Pancreas (tissue), 10 donors: Measurements from ENCODE around the gene STAB2. TPM values are rescaled to one million over a fixed set of nuclear protein-coding genes. Genes with fewer than 3 reads are reported as not detected.

Experiments
- ATAC-seq, 4 donors: fragments of 200-7000 bp; cut with Tn5 transposase; one replicate each; pipeline versions ENCODE4 v1.8.0 to v1.9.1; 2020; ENCODE audit warnings: mild to moderate bottlenecking in 4 of 4, moderate library complexity in 4 of 4
- DNase-seq, 6 donors: peaks; one replicate each; pipeline ENCODE4 v3.0.0-alpha.2; 2020
- FAIRE-seq: peaks from 2 replicates; lab custom pipeline; 2012; peaks lifted over from hg19 to GRCh38; lab: Jason Lieb, UNC
- H3K27ac ChIP-seq, 4 donors: fragments of 200-600 bp; sonication (generic); 1 replicate in 3 of 4; 2 replicates in 1 of 4; pipeline versions ENCODE4 v1.5.0 to v1.8.0; 2020
- H3K27me3 ChIP-seq, 4 donors: fragments of 200-600 bp; one replicate each; pipeline ENCODE4 v1.8.0; 2021
- H3K36me3 ChIP-seq, 3 donors: fragments of 200-600 bp; sonication (generic) in 1 of 3; one replicate each; pipeline versions ENCODE4 v1.5.0 to v1.8.0; 2020 to 2021
- H3K4me1 ChIP-seq, 3 donors: fragments of 200-600 bp; one replicate each; pipeline ENCODE4 v1.8.0; 2021
- H3K4me3 ChIP-seq, 4 donors: fragments of 200-600 bp; sonication (generic) in 2 of 4; one replicate each; pipeline versions ENCODE4 v1.5.0 to v1.8.0; 2020 to 2021
- H3K9me3 ChIP-seq, 4 donors: fragments of 200-600 bp; one replicate each; pipeline ENCODE4 v1.8.0; 2021
- WGBS, 2 donors: extraction: QIAGEN DNeasy Blood & Tissue Kit; methylation state at CpG; one replicate each; pipeline ENCODE4 v1.1.7; 2013; 5-methylcytosine and 5-hydroxymethylcytosine counted together
- intact Hi-C, 3 donors: fragments of 100-400 bp; cut with DNase I; formaldehyde crosslinking; loops; one replicate each; pipeline versions ENCODE4 v1.11.1 to v1.14.2; 2022
- polyA plus RNA-seq, 2 donors: library from polyadenylated mRNA; stranded (reverse); fragments of 200-250 nt; gene quantifications; one replicate each; pipeline ENCODE4 v1.2.3, GENCODE V29; 2013
- total RNA-seq, 6 donors: library from RNA; stranded (reverse); fragmentation: NEBNext Ultra II Directional in 4 of 6; extraction: Animal tissue kit (Norgen Biotek cat#: 25700) in 4 of 6; gene quantifications; one replicate each; pipeline versions ENCODE4 v1.2.1 to v1.2.4, GENCODE V29; 2021 to 2023
- TF ChIP-seq, protein P1 (sequence below), 4 donors: fragments of 200-600 bp; sonication (generic) in 3 of 4; IDR thresholded peaks; one replicate each; pipeline versions ENCODE4 v1.5.0 to v1.8.0; 2021; ENCODE audit warnings: antibody characterized with exemption in 4 of 4
- donor health status: healthy with polysubstance abuse.
- donor health status: DM: no; HTN: no; CAD: no; lungs with moderate emphysema.
- donor health status: DM: no; HTN: no; CAD: no.
- donor health status: control.
- donor health status: control.
- donor health status: Bipolar disorder and iron deficiency.
- donor health status: DM: yes; HTN: yes; CAD: no.
- donor health status: DM: no; HTN: no; CAD: no.
- donor health status: DM: no; HTN: no; CAD: no.
- donor health status: DM: yes; HTN: yes; CAD: no.

STAB2 gene
- total and polyA plus RNA-seq, 8 donors = under 0.01 to 0.16 (median 0.08) TPM; not detected in 1

DNA sequence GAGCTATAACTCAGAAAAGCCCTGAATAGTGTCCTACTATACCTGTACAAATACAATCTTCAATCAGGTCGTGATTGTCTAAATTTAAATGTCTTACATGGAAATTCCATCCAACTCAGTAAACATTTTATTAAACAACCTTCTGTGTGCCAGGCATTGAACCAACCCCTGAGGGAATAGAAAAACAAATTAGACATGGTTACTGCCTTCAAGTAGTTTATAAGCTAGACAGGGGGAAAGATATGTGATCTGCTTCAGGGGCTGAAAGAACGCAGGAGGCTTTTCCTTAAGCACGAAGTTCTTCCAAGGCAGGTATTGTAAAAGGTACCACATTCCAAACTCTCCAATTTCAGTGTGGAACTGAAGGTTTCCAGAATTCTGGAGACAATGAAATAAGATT is 39.7 kb upstream of the STAB2 start:
- no peak for DNase-seq
- H3K4me1 ChIP-seq = no peaks in the 10 kb centered on the region
- no peaks in the 10 kb centered on the region for H3K36me3 ChIP-seq
- no peak for ATAC-seq
- FAIRE-seq = no peak
- TF ChIP-seq, protein P1, sequence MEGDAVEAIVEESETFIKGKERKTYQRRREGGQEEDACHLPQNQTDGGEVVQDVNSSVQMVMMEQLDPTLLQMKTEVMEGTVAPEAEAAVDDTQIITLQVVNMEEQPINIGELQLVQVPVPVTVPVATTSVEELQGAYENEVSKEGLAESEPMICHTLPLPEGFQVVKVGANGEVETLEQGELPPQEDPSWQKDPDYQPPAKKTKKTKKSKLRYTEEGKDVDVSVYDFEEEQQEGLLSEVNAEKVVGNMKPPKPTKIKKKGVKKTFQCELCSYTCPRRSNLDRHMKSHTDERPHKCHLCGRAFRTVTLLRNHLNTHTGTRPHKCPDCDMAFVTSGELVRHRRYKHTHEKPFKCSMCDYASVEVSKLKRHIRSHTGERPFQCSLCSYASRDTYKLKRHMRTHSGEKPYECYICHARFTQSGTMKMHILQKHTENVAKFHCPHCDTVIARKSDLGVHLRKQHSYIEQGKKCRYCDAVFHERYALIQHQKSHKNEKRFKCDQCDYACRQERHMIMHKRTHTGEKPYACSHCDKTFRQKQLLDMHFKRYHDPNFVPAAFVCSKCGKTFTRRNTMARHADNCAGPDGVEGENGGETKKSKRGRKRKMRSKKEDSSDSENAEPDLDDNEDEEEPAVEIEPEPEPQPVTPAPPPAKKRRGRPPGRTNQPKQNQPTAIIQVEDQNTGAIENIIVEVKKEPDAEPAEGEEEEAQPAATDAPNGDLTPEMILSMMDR (IDR thresholded peaks at IDR 0.05) = no peak
- intact Hi-C loops = loop anchor here in 1 of 3 donors (5.0 kb wide), 2 partner anchors 595 to 665 kb away; no protein-coding TSS in a partner anchor
- no peak overlapping the region for H3K27ac ChIP-seq
- WGBS, 2 donors = 51 to 59% methylated on average over 3 of the region's 3 CpGs
- H3K4me3 ChIP-seq = no peak overlapping the region
- no peaks in the 10 kb centered on the region for H3K9me3 ChIP-seq
- H3K27me3 ChIP-seq = no peaks in the 10 kb centered on the region

DNA sequence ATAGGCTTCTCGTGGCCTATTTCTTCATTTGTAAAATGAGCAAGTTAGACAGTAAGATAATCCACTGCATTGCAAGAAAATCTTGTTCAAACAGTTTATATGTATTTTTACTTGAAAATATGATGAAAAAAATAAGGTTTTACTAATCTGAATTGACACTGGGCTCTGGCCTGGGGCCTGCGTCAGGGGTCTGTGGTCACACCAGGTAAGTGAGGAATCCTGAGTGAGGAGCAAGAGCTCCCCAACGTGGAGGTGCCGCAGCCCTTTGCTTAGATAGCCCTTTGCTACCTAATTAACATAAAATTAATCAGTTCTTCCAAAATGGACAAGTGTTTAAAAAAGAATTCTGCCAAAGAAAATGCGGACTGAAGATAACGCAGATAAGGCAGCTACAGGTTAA is 39.1 kb upstream of the STAB2 start:
- FAIRE-seq = no peak

DNA sequence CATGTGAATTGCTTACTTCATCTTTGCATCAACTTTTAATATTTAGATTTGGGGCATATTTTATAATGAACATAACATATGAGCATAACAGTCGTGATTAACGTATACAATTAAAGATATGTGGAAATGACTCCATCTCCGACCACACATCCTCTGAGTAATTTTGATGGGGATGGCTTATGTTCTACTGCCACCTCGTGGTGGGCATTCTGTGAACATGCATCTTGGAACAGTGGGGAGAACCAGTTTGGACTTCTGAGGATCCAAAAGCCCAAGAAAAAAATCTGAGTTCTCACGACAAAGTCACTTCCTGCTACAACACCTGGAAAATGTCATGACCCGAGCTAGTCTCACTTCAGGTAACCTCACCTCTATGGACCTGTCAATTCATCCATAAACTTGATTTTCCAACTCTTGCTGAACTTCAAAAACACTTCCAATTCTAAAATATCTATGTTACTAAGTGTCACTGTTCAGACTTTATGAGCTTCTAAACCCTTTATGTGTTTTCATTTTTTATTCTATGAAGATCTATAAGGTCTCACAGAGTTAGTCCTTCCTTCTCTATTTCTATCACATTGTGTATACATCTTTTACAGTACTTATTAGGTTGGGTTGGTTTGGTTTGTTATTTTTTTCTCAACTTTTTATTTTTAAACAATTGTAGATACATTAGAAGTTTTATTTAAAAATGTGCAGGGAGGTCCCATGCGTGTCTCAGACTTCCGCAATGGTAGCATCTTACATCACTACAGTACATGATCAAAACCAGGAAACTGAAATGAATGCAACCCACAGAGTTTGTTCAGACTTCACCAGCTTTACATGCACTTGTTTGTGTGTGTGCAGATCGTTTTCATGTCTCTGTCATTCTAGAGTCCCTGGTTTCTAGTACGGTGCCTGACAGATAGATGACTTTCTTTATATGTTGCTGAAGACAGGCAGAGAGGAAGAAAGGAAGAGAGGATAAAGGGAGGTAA is 38.2 kb upstream of the STAB2 start:
- DNase-seq (peak in 5 of 6 donors; percentile 24 to 74 (median 42)), FAIRE-seq (peak; percentile 88), ATAC-seq (peak in 3 of 4 donors; percentile 82 to 85 (median 84))
- Histone ChIP-seq H3K9me3 (no peaks in the 10 kb centered on the region), H3K27me3 (no peaks in the 10 kb centered on the region), H3K27ac (no peak overlapping the region), H3K4me3 (no peak overlapping the region), H3K4me1 (no peaks in the 10 kb centered on the region), H3K36me3 (no peaks in the 10 kb centered on the region)
- intact Hi-C loops = loop anchor here in 1 of 3 donors (5.0 kb wide), 2 partner anchors 597 to 667 kb away; no protein-coding TSS in a partner anchor
- WGBS, 2 donors = 16 to 17% methylated on average over 10 of the region's 10 CpGs
- TF ChIP-seq, protein P1 (IDR thresholded peaks at IDR 0.05) = peak; percentile 58 to 69 (median 62)

More for the DNA sequence above, 39.1 kb upstream of the STAB2 start:
- no peaks in the 10 kb centered on the region for H3K27me3 ChIP-seq
- TF ChIP-seq, protein P1 (IDR thresholded peaks at IDR 0.05) = no peak
- 45 to 59% methylated on average over 6 of the region's 6 CpGs for WGBS, 2 donors
- no peaks in the 10 kb centered on the region for H3K36me3 ChIP-seq
- H3K27ac ChIP-seq = no peak overlapping the region
- intact Hi-C loops = loop anchor here in 1 of 3 donors (5.0 kb wide), 2 partner anchors 596 to 666 kb away; no protein-coding TSS in a partner anchor
- no peak overlapping the region for H3K4me3 ChIP-seq
- DNase-seq (no peak), ATAC-seq (no peak)
- no peaks in the 10 kb centered on the region for H3K4me1 ChIP-seq
- no peaks in the 10 kb centered on the region for H3K9me3 ChIP-seq

DNA sequence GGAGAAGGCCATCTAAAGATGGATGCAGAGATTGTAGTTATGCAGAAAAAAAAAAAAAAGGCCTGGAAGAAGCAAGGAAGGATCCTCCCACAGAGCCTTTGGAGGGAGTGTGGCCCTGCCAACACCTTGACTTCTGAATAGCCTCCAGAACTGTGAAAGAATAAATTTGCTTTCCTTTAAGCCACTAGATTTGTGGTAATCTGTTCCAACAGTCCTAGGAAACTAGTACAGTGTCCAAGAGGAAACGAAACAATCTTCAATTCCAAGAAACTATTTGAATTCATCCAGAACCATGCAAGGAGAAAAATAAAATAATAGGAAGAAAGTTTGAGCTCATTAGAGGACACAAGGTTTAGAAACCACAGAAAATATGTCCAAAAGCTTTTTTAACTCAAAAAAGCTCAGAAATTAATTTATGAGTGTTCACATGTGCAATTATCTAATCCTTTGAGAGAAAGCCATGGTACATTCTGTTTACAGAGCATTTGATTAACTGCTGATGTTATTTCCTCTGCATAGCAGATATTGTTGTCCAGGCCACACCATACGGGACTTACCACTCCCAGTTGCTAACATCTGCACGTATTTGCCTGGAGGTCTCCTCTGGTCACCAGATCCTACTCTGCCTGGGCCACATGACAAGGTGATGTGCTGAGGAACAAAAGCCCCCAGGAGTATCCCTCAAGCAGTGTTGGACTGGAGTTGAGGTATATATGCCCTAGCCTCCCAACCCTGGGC is 30.0 kb upstream of the STAB2 start:
- H3K36me3 ChIP-seq = no peaks in the 10 kb centered on the region
- intact Hi-C loops = loop anchor here in 1 of 3 donors (10.0 kb wide), 1 partner anchor 672 kb away; no protein-coding TSS in a partner anchor
- TF ChIP-seq, protein P1 (IDR thresholded peaks at IDR 0.05) = no peak
- WGBS, 2 donors = 77 to 81% methylated on average over 3 of the region's 3 CpGs
- no peaks in the 10 kb centered on the region for H3K9me3 ChIP-seq
- no peak for DNase-seq
- H3K27me3 ChIP-seq = no peaks in the 10 kb centered on the region
- H3K4me3 ChIP-seq = no peak overlapping the region
- H3K27ac ChIP-seq = no peak overlapping the region
- FAIRE-seq = no peak
- ATAC-seq = peak in 2 of 4 donors; percentile 36 to 39
- no peaks in the 10 kb centered on the region for H3K4me1 ChIP-seq
